ENCODE data around the gene ZCCHC7.

GRCh38 chr9:37251452-37251851, 131.1 kb downstream of the ZCCHC7 start:
- peak in 1 of 2 experiments; percentile 28; a peak in 1 of 3 replicates for TF ChIP-seq POLR2A (IDR thresholded peaks at IDR 0.05; ENCODE audit: control extremely low read depth in 1 of 2, low read depth in 2 of 2, low read length in 2 of 2)
- no peak for TF ChIP-seq MAFK (IDR thresholded peaks at IDR 0.05; ENCODE audit: low read depth, low read length)
- TF ChIP-seq KDM5A (IDR thresholded peaks at IDR 0.05; ENCODE audit: low read length): no peak
- TF ChIP-seq ZNF274 (IDR thresholded peaks at IDR 0.05; ENCODE audit: borderline replicate concordance, extremely low read depth, low read length): no peak
- TF ChIP-seq BRCA1 (IDR thresholded peaks at IDR 0.05; ENCODE audit: low read depth, low read length): no peak
- TF ChIP-seq HDAC6 (IDR thresholded peaks at IDR 0.05; ENCODE audit: low read depth, low read length): no peak
- TF ChIP-seq CREB1 (IDR thresholded peaks at IDR 0.05): 0 out of 2 replicates have a peak, but pooled peaks have one; percentile 13
- TF ChIP-seq SIN3A (conservative IDR thresholded peaks at IDR 0.05 in 1 of 2, IDR thresholded peaks at IDR 0.05 in 1 of 2; ENCODE audit: low read depth in 1 of 2, low read length in 2 of 2): 0 out of 4 replicates have a peak, but pooled peaks of 1 of the 2 experiments have one; percentile 40
- no peak for TF ChIP-seq MAX (IDR thresholded peaks at IDR 0.05)
- peak; percentile 45; the same call in 1 of the 2 replicates for TF ChIP-seq TAF1 (IDR thresholded peaks at IDR 0.05; ENCODE audit: low read depth, low read length)
- TF ChIP-seq, protein P1, sequence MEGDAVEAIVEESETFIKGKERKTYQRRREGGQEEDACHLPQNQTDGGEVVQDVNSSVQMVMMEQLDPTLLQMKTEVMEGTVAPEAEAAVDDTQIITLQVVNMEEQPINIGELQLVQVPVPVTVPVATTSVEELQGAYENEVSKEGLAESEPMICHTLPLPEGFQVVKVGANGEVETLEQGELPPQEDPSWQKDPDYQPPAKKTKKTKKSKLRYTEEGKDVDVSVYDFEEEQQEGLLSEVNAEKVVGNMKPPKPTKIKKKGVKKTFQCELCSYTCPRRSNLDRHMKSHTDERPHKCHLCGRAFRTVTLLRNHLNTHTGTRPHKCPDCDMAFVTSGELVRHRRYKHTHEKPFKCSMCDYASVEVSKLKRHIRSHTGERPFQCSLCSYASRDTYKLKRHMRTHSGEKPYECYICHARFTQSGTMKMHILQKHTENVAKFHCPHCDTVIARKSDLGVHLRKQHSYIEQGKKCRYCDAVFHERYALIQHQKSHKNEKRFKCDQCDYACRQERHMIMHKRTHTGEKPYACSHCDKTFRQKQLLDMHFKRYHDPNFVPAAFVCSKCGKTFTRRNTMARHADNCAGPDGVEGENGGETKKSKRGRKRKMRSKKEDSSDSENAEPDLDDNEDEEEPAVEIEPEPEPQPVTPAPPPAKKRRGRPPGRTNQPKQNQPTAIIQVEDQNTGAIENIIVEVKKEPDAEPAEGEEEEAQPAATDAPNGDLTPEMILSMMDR (IDR thresholded peaks at IDR 0.05; ENCODE audit: control extremely low read depth in 1 of 3, insufficient read depth in 1 of 3, low read depth in 1 of 3, low read length in 3 of 3): no peak
